Naive thymus-derived CD8-positive, alpha-beta T cell (primary cell): Measurements from ENCODE around the gene KLRD1. TPM values are rescaled to one million over a fixed set of nuclear protein-coding genes. Genes with fewer than 3 reads are reported as not detected.
"Not testable (repeated sequence)": the region's sequence is repeated elsewhere in the genome, so short reads cannot be mapped to it uniquely, and the experiment has no call there.

Experiments used
- ATAC-seq, 2 donors: fragments of 150-1000 bp; cut with Tn5 transposase in 1 of 2; sonication (Bioruptor Pico), chemical (Tn5 transposase) in 1 of 2; 1 replicate in 1 of 2; 2 replicates in 1 of 2; pipeline ENCODE4 v1.10.0; 2021; ENCODE audit warnings: mild to moderate bottlenecking in 2 of 2, moderate library complexity in 2 of 2
- POLR2A ChIA-PET: fragments of 350-600 bp; sonication (Branson Sonifier 250); formaldehyde crosslinking; loops from one replicate; lab custom pipeline; 2021; ENCODE audit warnings: antibody characterized with exemption; lab: Charles Lee
- DNase-seq, 10 donors: peaks; one replicate each; pipeline versions ENCODE4 v3.0.0 to v3.0.0-alpha.2; 2020 to 2022
- H3K27ac Mint-ChIP-seq, 10 donors: one replicate each; pipeline ENCODE4 v1.8.0; 2020 to 2022; ENCODE audit warnings: mild to moderate bottlenecking in 10 of 10, mixed read lengths in 10 of 10, moderate library complexity in 4 of 10, inconsistent platforms in 1 of 10
- H3K27me3 Mint-ChIP-seq, 5 donors: one replicate each; pipeline ENCODE4 v1.8.0; 2021 to 2022; ENCODE audit warnings: mixed read lengths in 5 of 5
- H3K36me3 Mint-ChIP-seq, 3 donors: one replicate each; pipeline ENCODE4 v1.8.0; 2020 to 2022; ENCODE audit warnings: mixed read lengths in 3 of 3, mild to moderate bottlenecking in 2 of 3, inconsistent platforms in 1 of 3
- H3K4me1 Mint-ChIP-seq, 4 donors: one replicate each; pipeline ENCODE4 v1.8.0; 2021 to 2022; ENCODE audit warnings: mixed read lengths in 4 of 4
- H3K4me3 Mint-ChIP-seq, 10 donors: one replicate each; pipeline ENCODE4 v1.8.0; 2020 to 2022; ENCODE audit warnings: mild to moderate bottlenecking in 10 of 10, mixed read lengths in 10 of 10, moderate library complexity in 6 of 10, inconsistent platforms in 1 of 10
- H3K9me3 Mint-ChIP-seq, 9 donors: one replicate each; pipeline ENCODE4 v1.8.0; 2020 to 2022; ENCODE audit warnings: mixed read lengths in 9 of 9, mild to moderate bottlenecking in 3 of 9, inconsistent platforms in 1 of 9, moderate library complexity in 1 of 9
- polyA plus RNA-seq, 3 donors: library from polyadenylated mRNA; unstranded; fragments of 300-500 nt; fragmentation: Illumina TruSeq; gene quantifications; one replicate each; pipeline ENCODE4 v1.2.3, GENCODE V29; 2021
- total RNA-seq, 8 experiments: library from RNA in 2 of 8; stranded (reverse) in 2 of 8; gene quantifications; one replicate each; pipeline ENCODE4 v1.2.3 and lab custom pipeline; 2021 to 2026

The KLRD1 gene
- total and polyA plus RNA-seq, 5 experiments from 2014 or later: 4.3 to 271 (median 5.0) TPM

DNA sequence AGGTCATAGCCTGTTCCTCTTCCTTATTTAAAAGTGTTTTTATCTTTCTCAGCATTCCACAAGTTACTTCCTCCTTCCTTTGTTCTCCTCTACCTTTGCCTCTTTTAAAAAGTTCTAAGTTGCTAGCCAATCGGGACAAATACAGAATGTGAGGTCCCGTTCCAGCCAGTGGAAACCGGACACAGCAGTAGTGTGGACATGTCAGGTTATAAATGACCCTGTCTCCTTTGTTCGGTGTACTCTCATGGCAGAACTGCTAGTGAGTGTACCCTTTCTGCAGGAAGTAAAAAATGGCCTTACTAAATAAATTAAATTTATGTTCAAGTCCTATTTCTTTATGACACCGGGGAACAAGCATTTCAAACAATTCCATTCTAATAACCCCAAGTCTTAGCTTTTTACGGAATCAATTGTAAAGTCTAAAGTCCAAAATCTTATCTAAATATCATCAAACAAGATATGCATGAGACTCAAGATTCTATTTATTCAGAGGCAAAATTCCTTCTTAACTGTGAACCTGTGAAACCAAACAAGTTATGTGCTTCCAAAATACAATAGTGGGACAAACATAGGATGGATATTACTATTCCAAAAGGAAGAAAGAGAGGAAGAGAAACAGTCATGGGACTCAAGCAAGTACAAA, 64.3 kb downstream of the KLRD1 start:
- not testable (repeated sequence) for DNase-seq, H3K27me3 Mint-ChIP-seq, ATAC-seq
- Mint-ChIP-seq H3K9me3 (peaks cover 0 to 11% (median 0%) of the 10 kb centered on the region in 9 donors), H3K4me1 (peaks cover 50 to 83% (median 71%) of the 10 kb centered on the region in 4 donors), H3K4me3 (peak overlapping the region; percentile 36 to 87 (median 71)), H3K36me3 (peaks cover 24 to 88% (median 65%) of the 10 kb centered on the region in 3 donors), H3K27ac (peak overlapping the region in 7 of 10 donors; percentile 84 to 97 (median 93))
- POLR2A ChIA-PET: interaction anchor here (0.7 to 3.2 kb wide), 4 partner anchors 8 to 188 kb away, joined by 3 to 17 read pairs (median 4); no protein-coding TSS in a partner anchor

DNA sequence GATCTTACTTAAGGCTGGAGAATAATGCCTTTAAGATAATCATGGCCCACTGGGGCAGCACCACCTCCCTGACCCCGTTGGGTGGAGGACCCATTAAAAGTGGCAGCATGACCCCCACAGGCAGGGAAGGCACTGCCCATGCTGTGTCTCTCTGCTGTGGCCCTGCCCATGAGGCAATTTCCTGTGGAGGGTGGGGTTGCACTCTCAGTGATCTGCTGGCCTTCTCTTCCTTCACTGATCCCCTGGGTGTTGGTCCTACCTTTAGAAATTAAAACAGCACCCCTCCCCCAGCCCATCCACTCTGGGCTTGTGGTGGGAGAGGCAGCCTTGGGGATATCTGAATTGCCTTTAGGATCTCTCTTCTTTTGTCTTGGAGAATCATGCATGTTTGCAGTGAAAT, 64.9 kb downstream of the KLRD1 start:
- H3K27me3 Mint-ChIP-seq: no peaks in the 10 kb centered on the region
- DNase-seq (no peak), ATAC-seq (peak; percentile 38 to 43)
- POLR2A ChIA-PET: interaction anchor here (1.1 to 3.2 kb wide), 2 partner anchors 14 to 182 kb away, joined by 4 to 17 read pairs; no protein-coding TSS in a partner anchor
- peak overlapping the region; percentile 16 to 87 (median 71) for H3K4me3 Mint-ChIP-seq
- peaks cover 0 to 11% (median 0%) of the 10 kb centered on the region in 9 donors for H3K9me3 Mint-ChIP-seq
- H3K27ac Mint-ChIP-seq: peak overlapping the region in 7 of 10 donors; percentile 84 to 97 (median 93)
- H3K4me1 Mint-ChIP-seq: peaks cover 50 to 87% (median 70%) of the 10 kb centered on the region in 4 donors
- H3K36me3 Mint-ChIP-seq: peaks cover 21 to 88% (median 64%) of the 10 kb centered on the region in 3 donors

DNA sequence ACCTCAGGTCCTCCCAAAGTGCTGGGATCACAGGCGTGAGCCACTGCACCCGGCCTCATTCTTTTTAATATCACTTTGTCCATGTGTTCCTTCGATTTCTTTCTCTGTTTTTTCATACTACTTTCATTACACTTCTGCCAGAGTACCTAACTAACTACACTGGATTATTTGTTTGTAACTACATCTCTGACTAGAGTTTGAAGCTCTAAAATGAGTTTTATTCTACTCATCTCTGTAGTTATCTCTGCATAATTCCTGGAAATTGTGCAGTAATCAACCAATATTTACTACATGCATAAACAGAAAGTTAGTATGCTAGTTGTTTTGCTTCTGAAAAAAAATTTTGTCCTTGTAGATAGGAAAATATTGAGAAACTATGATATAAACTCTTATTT, 67.0 kb downstream of the KLRD1 start:
- no peaks in the 10 kb centered on the region for H3K9me3 Mint-ChIP-seq
- peaks cover 13 to 88% (median 65%) of the 10 kb centered on the region in 3 donors for H3K36me3 Mint-ChIP-seq
- H3K27ac Mint-ChIP-seq: peak overlapping the region in 7 of 10 donors; percentile 84 to 97 (median 94)
- H3K4me1 Mint-ChIP-seq: peaks cover 39 to 90% (median 73%) of the 10 kb centered on the region in 4 donors
- POLR2A ChIA-PET: interaction anchor here (0.8 to 3.3 kb wide), 9 partner anchors 8 to 184 kb away, joined by 3 to 17 read pairs (median 6); partner anchors contain the start of gene KLRC4
- H3K27me3 Mint-ChIP-seq: no peaks in the 10 kb centered on the region
- ATAC-seq (no peak), DNase-seq (no peak)
- peak overlapping the region; percentile 61 to 88 (median 76) for H3K4me3 Mint-ChIP-seq

DNA sequence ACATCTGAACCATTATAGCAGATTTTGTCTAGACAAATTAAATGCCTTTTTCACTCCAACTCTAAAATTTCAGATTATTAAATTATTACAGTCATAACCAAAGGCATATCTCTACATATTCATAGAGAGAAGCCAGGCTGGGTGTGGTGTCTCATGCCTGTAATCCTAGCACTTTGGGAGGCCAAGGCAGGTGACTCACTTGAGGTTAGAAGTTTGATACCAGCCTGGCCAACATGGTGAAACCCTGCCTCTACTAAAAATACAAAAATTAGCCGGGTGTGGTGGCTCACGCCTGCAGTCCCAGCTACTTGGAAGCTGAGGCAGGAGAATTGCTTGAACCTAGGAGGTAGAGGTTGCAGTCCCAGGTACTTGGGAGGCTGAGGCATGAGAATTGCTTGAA, 71.1 kb downstream of the KLRD1 start:
- H3K27me3 Mint-ChIP-seq, POLR2A ChIA-PET, H3K9me3 Mint-ChIP-seq, ATAC-seq, DNase-seq: not testable (repeated sequence)
- Mint-ChIP-seq H3K36me3 (peaks cover 21 to 90% (median 74%) of the 10 kb centered on the region in 3 donors), H3K4me3 (peak overlapping the region in 9 of 10 donors; percentile 3 to 61 (median 44)), H3K27ac (peak overlapping the region in 9 of 10 donors; percentile 44 to 98 (median 65)), H3K4me1 (peaks cover 33 to 84% (median 69%) of the 10 kb centered on the region in 4 donors)

Other genes starting within 250 kb of the KLRD1 start
- not detected for gene CLEC1A, start 208.9 kb upstream of the KLRD1 start, total RNA-seq
- gene CLEC1A, start 208.9 kb upstream of the KLRD1 start, polyA plus RNA-seq: not detected
- not detected for gene CLEC7A, start 177.7 kb upstream of the KLRD1 start, total RNA-seq
- gene CLEC7A, start 177.7 kb upstream of the KLRD1 start, polyA plus RNA-seq: under 1 TPM in 1 of 3 donors, not detected in 2; 0.44 TPM
- gene OLR1, start 135.7 kb upstream of the KLRD1 start, total RNA-seq: not detected
- gene OLR1, start 135.7 kb upstream of the KLRD1 start, polyA plus RNA-seq: not detected
- gene TMEM52B, start 128.8 kb upstream of the KLRD1 start, total RNA-seq: not detected
- not detected for gene TMEM52B, start 128.8 kb upstream of the KLRD1 start, polyA plus RNA-seq
- 10 to 100 TPM; 55.5 to 56.1 TPM for gene GABARAPL1, start 95.0 kb upstream of the KLRD1 start, total RNA-seq
- gene GABARAPL1, start 95.0 kb upstream of the KLRD1 start, polyA plus RNA-seq: 10 to 100 TPM; 10.0 to 35.3 (median 12.2) TPM
- gene KLRK1, start 82.2 kb downstream of the KLRD1 start, total RNA-seq: 100 to 1,000 TPM; 792 to 865 TPM
- gene KLRK1, start 82.2 kb downstream of the KLRD1 start, polyA plus RNA-seq: 100 to 1,000 TPM; 525 to 619 (median 611) TPM
- gene KLRC4, start 101.9 kb downstream of the KLRD1 start, total RNA-seq: 10 to 100 TPM; 55.4 to 57.6 TPM
- gene KLRC4, start 101.9 kb downstream of the KLRD1 start, polyA plus RNA-seq: 10 to 100 TPM in 2 of 3 donors, 1 to 10 TPM in 1; 1.3 to 31.8 (median 13.6) TPM
- 1 to 10 TPM; 3.2 to 4.6 TPM for gene KLRC3, start 112.7 kb downstream of the KLRD1 start, total RNA-seq
- gene KLRC3, start 112.7 kb downstream of the KLRD1 start, polyA plus RNA-seq: 1 to 10 TPM; 2.2 to 6.4 (median 3.9) TPM
- gene KLRC2, start 128.1 kb downstream of the KLRD1 start, total RNA-seq: 1 to 10 TPM; 1.9 to 3.6 TPM
- 10 to 100 TPM in 1 of 3 donors, under 1 TPM in 2; 0.62 to 25.0 (median 0.76) TPM for gene KLRC2, start 128.1 kb downstream of the KLRD1 start, polyA plus RNA-seq
- gene KLRC1, start 145.5 kb downstream of the KLRD1 start, total RNA-seq: 1 to 10 TPM; 4.4 TPM
- 1 to 10 TPM in 1 of 3 donors, under 1 TPM in 2; 0.32 to 1.1 (median 0.91) TPM for gene KLRC1, start 145.5 kb downstream of the KLRD1 start, polyA plus RNA-seq
- 1 to 10 TPM; 2.4 TPM for gene EIF2S3B, start 198.0 kb downstream of the KLRD1 start, total RNA-seq
- under 1 TPM; 0.30 to 0.88 (median 0.82) TPM for gene EIF2S3B, start 198.0 kb downstream of the KLRD1 start, polyA plus RNA-seq